GM12801 (cell line): ENCODE measurements around the gene GNAI3.

Source experiments
- TF ChIP-seq, protein P1 (sequence below): IDR thresholded peaks from one replicate; pipeline ENCODE4 v1.5.1; 2011; ENCODE audit warnings: control low read depth; ENCODE audit not compliant: insufficient read length; ENCODE audit errors: extremely low read depth

The GNAI3 gene

DNA sequence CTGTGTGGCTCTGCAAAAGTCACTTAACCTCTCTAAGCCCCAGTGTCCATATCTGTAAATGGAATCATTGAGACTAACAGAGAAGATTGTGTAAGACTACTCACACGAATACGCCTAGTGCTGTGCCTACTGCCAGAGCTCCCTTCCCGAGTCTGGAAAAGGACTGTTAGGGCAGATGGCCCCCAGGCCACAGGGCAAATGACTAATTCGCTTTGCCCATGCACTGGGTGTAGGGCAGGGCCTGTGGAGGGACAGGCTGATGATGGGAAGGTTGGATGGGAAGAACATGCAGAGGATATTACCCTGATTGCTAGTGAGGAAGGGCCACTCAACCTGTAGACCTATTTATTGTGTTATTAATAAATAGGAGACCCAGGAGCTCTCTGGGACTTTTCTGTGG lies 12.9 kb upstream of the GNAI3 start:
- TF ChIP-seq, protein P1, sequence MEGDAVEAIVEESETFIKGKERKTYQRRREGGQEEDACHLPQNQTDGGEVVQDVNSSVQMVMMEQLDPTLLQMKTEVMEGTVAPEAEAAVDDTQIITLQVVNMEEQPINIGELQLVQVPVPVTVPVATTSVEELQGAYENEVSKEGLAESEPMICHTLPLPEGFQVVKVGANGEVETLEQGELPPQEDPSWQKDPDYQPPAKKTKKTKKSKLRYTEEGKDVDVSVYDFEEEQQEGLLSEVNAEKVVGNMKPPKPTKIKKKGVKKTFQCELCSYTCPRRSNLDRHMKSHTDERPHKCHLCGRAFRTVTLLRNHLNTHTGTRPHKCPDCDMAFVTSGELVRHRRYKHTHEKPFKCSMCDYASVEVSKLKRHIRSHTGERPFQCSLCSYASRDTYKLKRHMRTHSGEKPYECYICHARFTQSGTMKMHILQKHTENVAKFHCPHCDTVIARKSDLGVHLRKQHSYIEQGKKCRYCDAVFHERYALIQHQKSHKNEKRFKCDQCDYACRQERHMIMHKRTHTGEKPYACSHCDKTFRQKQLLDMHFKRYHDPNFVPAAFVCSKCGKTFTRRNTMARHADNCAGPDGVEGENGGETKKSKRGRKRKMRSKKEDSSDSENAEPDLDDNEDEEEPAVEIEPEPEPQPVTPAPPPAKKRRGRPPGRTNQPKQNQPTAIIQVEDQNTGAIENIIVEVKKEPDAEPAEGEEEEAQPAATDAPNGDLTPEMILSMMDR = no peak

DNA sequence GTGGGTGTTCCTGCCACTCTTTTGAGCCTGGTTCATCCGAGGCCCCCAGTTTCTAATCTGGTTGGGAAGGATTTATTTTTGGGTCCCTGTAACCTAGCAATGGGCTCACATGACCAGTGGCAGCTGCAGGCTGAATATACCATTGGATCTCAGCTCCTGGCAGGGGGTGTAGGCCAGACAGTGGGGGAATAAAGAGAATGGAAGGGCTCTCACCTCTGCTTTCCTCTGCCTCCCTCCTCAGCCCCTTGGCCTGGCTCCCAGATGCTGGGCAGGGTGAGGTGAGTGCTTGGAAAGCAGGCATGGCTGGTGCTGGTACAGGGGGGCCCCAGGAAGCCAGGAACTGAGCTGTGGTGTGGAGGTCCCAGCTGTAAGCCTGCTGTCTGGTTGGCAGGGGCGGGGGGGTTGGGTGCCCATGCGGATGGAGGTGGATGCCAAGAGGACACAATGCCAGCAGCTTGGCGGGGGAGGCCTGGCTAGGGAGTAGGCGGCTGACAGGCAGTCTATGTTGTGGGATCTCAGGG lies 12.4 kb upstream of the GNAI3 start:
- TF ChIP-seq, protein P1 = no peak

DNA sequence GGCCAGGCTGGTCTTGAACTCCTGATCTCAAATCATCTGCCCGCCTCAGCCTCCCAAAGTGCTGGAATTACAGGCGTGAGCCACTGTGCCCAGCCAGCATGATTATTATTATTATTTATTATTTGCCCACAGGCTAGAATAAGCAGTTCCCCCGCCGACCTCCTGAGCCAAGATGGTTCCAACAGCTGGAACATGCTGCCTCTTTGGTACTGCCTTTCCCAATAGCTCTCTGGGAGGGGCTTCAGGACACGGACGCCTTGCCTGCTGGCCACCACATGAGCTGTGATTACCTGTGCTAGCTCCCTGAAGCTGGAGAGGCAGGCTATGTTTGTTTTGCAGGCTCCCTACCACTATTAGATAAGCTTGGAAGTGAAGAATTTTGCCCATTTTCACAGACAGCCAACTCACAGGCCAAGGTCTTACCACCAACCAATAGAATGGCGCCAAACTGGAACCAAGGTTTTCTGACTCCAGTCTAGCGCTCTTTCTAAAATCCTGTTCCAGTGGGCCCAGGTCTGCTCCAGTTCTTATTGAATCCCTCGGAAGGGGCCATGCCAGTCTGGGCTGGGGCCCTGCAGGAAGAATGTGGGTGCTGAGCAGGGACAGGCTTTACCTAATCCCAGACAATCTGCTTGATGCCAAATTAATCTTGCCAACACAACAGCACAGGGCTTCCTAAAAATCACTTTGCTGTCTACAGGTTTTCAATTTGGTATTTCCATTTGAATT lies 10.8 kb upstream of the GNAI3 start:
- TF ChIP-seq, protein P1 = no peak

DNA sequence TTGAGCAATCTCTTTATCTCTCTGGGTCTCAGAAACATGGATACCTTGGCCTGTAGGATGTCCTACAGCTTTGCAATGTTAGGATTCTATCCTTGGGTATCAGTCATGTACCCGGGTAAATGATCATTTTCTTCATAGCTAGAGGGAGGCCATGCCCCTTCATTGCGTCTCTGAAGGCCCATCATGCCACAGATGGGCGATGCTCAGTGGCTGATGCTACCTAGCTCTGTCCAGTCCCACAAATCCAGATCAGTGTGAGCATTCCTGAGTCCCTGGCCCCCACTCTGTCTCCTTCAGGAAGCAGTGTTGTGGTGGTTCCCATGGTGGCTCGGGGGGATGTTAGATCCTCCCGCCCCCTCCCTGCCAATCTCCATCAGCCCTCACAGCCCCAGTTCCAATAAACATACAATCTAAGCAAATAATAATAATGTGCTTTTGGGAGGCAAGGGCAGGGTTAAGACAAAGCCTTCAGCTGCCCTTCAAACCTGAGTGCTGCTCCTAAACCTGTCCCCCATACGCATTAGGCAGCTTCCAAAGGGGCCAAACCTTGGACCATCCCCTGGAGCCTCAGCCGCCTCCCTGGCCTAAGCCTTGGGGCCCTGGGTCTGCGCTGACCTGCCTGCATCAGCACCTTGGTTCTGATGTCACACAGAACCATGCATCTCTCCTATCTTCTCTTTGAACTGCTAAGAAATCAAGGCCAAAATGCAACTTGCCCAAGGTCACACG lies 9.4 kb upstream of the GNAI3 start:
- TF ChIP-seq, protein P1 = no peak

DNA sequence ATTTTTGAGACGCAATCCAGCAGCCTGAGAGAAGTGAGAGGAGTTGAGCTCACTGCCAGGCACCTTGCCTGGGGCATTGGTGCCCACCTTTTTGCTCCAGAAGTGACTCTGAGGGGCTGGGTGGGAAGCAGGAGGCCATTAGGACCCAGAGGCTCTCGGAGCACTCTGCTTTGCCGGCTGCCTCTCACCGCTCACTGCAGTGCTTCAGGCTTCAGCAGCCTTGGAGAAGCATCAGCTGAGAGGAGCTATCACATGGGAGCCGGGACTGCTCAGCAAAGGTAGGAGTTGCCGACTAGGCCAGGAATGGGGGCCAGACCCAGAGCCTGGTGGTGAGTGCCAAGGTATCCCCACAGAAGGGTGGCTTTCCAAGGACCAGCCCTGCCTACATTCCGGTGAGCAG lies 8.7 kb upstream of the GNAI3 start, which contains the start of gene GPR61:
Gene GPR61 (plus strand): TSS at position 197 of the 400 bp plus-strand sequence. CDS start 3,151 bp downstream, outside the sequence.
- TF ChIP-seq, protein P1 = no peak

DNA sequence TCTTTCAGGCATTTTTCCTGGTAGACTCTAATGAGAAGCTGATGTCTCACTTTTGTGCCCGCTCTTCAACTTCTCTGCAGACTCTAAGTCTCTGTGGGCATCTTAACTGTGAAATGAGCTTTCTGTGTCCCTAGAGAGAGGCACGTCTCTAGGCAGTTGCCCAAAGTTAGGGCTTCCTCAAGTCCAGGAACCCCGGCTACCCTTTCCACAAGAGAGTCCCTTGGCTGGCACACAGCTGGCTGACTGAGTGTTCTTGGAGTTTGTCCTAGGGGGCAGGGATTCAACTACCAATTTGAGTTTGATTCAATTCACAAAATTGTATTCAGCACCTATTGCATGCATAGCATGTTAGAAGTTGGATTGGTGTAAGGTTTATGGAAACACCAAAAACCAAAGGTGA lies 7.3 kb upstream of the GNAI3 start:
- TF ChIP-seq, protein P1 = no peak

DNA sequence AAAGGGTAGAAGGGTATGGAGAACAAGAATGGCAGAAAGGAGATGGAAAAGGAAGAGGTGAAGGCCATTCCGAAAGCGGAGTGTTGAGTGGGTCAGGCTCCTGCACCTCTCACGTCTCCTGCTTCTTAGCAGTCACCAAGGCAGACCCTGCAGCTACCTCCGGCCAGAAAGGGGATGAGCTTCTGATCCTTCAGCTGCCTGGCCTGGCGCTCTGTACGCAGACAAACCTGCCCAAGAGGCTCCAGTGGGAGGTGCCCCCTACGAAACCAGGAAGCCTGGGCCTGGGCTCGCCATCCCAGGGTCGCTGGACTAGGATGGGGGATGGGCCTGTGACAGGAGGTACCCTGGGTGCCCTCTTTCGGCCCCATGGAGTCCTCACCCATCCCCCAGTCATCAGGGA lies 5.8 kb upstream of the GNAI3 start:
- TF ChIP-seq, protein P1 = no peak
